Measurements from ENCODE around the gene SCML1.
A peak's percentile ranks its signal among the peaks of the same experiment; 100 is the strongest.
"Not testable (repeated sequence)": the region's sequence is repeated elsewhere in the genome, so short reads cannot be mapped to it uniquely, and the experiment has no call there.

Gene SCML1

DNA sequence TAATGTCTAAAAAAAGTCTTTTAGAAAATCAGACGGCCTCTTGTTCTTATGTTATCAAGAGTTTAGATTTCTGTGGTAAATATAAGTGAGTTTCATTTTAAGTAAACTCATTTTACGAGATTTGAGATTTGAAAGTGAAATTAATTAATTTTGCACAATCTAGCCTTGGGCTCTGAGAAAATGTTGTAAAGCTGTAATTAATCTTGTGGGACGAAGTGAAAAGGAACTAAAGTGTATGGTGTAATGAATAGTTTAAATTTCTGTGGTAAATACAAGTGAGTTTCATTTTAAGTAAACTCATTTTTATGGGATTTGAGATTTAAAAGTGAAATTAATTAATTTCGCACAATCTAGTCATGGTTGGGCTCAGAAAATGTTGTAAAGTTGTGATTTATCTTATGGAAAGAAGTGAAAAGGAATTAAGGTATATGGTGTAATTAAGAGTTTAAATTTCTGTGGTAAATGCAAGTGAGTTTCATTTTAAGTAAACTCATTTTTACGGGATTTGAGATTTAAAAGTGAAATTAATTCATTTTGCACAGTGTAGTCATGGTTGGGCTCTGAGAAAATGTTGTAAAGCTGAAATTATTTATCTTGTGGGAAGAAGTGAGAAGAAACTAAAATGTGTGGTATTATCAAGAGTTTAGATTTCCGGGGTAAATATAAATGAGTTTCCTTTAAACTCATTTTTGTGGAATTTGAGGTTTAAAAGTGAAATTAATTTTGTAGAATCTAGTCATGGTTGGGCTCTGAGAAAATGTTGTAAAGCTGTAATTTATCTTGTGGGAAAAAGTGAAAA is 1.6 kb downstream of the SCML1 start:
- no peak for DNase-seq (ENCODE audit: low read depth in 3 of 3, low spot score in 1 of 3)

GRCh38 chrX:17740137-17741122 is 3.1 kb downstream of the SCML1 start:
- no peak for DNase-seq (ENCODE audit: low read depth in 3 of 3, low spot score in 1 of 3)

GRCh38 chrX:17741123-17741511 is 3.8 kb downstream of the SCML1 start:
- DNase-seq (ENCODE audit: low read depth in 3 of 3, low spot score in 1 of 3), result no peak

DNA sequence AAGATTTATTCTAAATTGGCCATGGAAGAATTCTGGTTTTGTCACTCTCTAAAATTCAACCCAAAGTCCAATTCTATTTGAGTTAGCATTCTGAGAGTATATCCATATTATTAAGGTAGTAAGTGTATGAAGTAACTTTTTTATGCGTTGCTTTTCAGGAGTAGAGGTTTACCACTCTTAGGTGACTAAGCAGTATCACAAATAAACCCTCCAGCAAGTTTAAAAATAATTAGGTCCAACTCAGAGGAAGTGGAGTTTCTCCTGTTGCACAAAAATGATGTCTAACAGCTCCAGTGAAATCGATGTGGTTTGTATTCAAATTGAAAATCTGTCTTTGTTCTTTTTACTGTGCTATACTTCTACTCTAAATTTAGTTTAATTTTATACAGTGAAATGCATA is 6.6 kb downstream of the SCML1 start:
- DNase-seq (ENCODE audit: low read depth in 3 of 3, low spot score in 1 of 3), result no peak

DNA sequence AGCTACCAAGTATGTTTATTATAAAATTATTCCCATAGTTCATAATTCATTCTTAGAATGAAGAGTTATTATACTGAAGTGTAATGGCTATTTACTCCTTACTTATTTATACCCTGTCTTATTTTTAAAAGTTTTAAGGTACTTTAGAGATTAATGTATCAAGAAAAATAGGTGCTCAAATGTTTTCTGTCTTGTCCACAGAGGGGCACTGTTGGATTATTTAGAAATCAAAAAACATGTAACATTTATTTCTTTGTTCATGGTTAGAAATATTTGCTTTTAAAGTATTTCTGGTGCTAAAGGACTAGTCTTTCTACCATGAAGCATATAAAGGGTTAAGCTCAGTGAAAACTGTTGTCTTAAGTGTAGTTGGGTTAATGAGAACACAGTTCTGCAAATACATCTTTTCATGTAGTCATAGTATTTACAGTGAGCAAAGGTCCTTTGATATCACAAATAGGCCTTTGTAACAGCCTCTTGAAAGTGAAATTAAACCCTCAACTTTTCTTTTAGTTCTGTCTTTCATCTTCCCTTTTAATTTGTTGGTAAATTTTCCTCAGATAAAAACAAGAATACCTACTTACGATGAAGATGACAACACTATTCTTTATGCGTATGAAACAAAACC is 7.7 kb downstream of the SCML1 start:
- no peak for DNase-seq (ENCODE audit: low read depth in 3 of 3, low spot score in 1 of 3)

DNA sequence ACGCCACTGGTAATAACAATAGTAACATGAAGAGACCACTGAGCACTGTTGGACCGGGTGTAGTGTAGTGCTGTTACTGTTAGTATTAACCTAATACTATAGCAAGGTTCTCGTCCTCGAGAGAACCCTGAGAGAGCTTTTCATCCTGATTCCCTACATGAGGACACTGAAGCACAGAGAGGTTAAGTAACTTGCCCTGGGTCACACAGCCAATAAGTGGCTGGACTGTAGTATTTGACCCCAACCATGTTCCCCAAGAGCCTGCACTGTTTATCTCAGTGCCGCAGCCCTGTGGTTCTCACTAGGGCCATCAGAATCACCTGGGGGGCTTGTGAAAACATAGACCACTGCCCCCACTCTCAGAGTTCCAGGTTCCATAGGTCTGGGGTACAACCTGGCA is 10.4 kb downstream of the SCML1 start:
- DNase-seq (ENCODE audit: low read depth in 3 of 3, low spot score in 1 of 3), result no peak

- no peak for DNase-seq (ENCODE audit: low read depth in 3 of 3, low spot score in 1 of 3)
Observed at GRCh38 chrX:17748684-17749083, 11.4 kb downstream of the SCML1 start.

DNA sequence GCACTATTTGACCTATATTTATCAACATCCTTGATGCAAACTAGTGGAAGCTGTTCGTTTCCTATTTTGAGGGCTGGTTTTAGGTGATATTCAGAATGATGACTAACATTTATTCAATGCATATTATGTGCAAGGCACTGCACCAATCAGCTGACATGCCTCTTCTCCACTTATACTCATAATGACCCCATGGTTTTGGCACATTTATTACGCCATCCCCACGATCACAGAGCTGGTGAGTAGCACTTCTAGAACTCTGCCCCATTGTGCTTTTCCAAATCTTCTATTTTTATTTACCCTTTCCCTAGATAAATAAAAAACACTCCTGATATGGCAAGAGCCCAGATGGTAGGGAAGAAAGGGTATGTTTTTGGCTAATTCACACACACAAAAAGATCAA is 13.1 kb downstream of the SCML1 start:
- DNase-seq (ENCODE audit: low read depth in 3 of 3, low spot score in 1 of 3), result no peak

DNA sequence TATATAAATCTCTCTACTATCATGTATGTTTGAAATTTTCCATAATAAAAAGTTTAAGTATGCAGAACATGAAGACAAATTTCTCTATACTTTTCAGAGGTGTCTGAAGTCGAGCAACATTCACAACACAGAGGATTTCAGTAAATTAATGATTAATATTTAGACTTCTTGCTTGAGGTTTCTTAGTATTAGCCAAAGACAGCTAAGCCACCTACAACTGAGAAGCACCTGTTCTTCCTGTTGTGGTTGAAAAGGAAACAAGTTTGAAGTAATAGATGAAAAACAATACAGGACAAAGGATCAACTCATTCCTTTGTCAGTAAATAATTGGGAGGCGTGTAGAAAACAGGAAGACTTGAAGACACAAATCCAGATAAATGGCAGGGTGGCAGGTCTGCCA is 21.1 kb downstream of the SCML1 start:
- no peak for DNase-seq (ENCODE audit: low read depth in 3 of 3, low spot score in 1 of 3)

DNA sequence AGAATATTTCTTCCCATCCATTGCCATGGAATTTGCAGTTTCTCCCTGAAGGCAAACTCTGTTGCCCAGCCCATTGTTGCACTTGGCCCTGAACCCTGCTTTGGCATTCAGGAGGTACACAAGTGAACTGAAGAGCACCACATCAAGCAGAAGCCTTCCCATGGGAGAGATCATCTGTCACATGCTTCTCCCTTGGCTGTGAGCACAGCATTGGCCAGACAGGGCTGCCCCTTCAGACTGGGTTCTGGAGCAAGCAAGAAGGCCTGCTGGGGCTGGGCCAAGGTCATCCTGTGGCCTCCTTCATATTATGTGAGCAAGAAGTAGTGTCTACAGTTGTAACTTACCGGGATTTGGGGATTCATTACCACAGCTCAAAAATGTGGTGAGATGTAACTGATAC is 22.7 kb downstream of the SCML1 start:
- DNase-seq (ENCODE audit: low read depth in 3 of 3, low spot score in 1 of 3), result no peak

GRCh38 chrX:17767734-17768133 is 30.4 kb downstream of the SCML1 start:
- no peak for DNase-seq (ENCODE audit: low read depth in 3 of 3, low spot score in 1 of 3)

- no peak for DNase-seq (ENCODE audit: low read depth in 3 of 3, low spot score in 1 of 3)
Observed at GRCh38 chrX:17768997-17769396, 31.7 kb downstream of the SCML1 start.

DNA sequence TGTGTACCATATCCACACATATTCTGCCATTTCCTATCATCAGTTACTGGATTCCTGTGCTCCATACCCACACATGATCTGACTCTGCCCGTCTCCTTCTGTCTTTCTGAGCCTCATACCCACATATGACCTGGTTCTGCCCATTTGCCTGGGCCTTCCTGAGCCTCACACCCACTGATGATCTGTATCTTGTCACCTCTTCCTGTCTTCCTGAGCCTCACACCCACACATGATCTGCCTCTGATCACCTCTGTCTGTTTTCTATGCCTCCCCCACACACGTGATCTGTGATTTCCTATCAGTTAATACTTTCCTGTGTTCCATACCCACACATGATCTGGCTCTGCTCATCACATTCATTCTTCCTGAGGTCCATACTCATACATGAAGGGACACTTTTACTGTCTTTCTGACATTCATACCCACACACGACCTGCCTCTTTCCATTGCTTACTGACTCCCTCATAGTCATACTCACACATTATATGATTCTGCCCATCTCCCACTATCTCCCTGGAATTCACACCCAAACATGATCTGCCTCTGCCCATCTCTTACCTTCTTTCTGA is 32.5 kb downstream of the SCML1 start:
- no peak for DNase-seq (ENCODE audit: low read depth in 3 of 3, low spot score in 1 of 3)

GRCh38 chrX:17773221-17773876 is 36.1 kb downstream of the SCML1 start:
- DNase-seq (ENCODE audit: low read depth in 3 of 3, low spot score in 1 of 3), result no peak

- DNase-seq (ENCODE audit: low read depth in 3 of 3, low spot score in 1 of 3), result no peak
Observed at GRCh38 chrX:17774053-17774452, 36.8 kb downstream of the SCML1 start.

DNA sequence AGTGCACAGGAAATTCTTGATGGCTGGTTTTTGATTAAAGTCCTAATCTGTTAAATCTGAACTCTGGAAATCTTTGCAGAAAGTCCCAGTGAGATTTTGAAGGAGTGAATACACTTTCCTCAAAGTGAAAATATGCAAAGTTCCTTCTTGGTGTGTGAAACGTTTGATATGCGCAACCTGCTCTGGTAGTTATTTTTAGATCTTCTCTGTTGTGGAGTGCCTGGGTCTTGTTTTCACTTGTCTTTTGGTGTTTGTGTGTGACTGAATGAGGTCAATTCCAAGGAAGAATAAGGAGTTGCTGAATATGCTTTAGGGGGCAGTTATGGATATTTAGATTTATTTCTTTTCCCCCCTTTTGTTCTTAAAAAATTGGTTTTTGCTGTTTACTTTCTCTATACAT is 41.7 kb downstream of the SCML1 start:
- no peak for DNase-seq (ENCODE audit: low read depth in 3 of 3, low spot score in 1 of 3)

- DNase-seq (ENCODE audit: low read depth in 3 of 3, low spot score in 1 of 3), result no peak
Observed at GRCh38 chrX:17779434-17779833, 42.1 kb downstream of the SCML1 start.

GRCh38 chrX:17786554-17787347 is 49.5 kb downstream of the SCML1 start:
- not testable (repeated sequence) for DNase-seq (ENCODE audit: low read depth in 3 of 3, low spot score in 1 of 3)

- no peak for DNase-seq (ENCODE audit: low read depth in 3 of 3, low spot score in 1 of 3)
Observed at GRCh38 chrX:17787557-17787956, 50.3 kb downstream of the SCML1 start.

- peak in 2 of 3 donors; percentile 13 to 21 for DNase-seq (ENCODE audit: low read depth in 3 of 3, low spot score in 1 of 3)
Observed at GRCh38 chrX:17788439-17788838, 51.1 kb downstream of the SCML1 start.
